Fibroblast of villous mesenchyme (primary cell): ENCODE results near the gene PICALM. TPM values are rescaled to one million over a fixed set of nuclear protein-coding genes. Genes with fewer than 3 reads are reported as not detected.

Source experiments
- DNase-seq: peaks from one replicate; pipeline ENCODE4 v3.0.0-alpha.2; 2010; ENCODE audit warnings: low read depth
- H3K4me3 ChIP-seq: 2 replicates; pipeline ENCODE4 v1.5.1; 2011; ENCODE audit warnings: low read depth, mild to moderate bottlenecking, low read length
- CTCF ChIP-seq: IDR thresholded peaks from 2 replicates; pipeline ENCODE4 v1.5.1; 2012; ENCODE audit warnings: low read depth, mild to moderate bottlenecking, low read length; ENCODE audit not compliant: insufficient read depth
- total RNA-seq: library from RNA; depleted of rRNA; stranded (reverse); fragments of >200 nt; gene quantifications from 2 replicates; pipeline ENCODE4 v1.2.3, GENCODE V29; 2012

The PICALM gene
- total RNA-seq, 1 donor = 388 TPM

- TF ChIP-seq CTCF = no peak
- DNase-seq = no peak
- no peak overlapping the region for H3K4me3 ChIP-seq
Observed at GRCh38 chr11:86040919-86041850, 27.7 kb downstream of the PICALM start.

DNA sequence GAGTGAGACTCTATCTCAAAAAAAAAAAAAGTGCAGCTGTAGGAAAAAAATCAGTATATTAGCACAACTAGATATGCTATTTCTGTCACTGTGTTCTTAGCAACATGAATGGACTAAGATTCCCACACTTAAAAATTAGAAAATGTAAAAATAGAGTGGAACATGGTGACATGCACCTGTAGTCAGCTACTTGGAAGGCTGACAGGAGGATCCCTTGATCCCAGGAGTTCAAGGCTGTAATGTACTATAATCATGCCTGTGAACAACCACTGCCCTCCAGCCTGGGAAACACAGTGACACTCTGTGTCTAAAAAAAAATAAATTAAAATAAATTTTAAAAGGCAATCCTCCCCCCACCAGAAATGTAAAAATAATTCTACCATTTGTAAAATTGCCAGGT lies 29.8 kb downstream of the PICALM start:
- DNase-seq = no peak
- no peak overlapping the region for H3K4me3 ChIP-seq
- no peak for TF ChIP-seq CTCF

DNA sequence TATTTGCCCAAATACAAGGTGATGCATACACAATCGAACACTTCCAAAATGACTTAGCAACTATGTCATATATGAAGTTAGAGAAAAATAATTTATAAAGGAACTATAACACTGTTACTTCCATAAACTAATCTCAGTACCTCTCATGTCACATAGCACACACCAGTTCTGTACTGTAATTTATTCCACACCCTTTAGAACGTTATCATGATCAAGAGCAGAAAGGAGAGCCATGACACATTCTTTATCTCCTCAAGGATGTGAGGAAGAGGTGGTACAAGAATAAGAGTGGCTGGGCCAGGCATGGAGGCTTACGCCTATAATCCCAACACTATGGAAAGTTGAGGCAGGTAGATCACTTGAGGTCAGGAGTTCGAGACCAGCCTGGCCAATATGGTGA lies 31.1 kb downstream of the PICALM start:
- no peak overlapping the region for H3K4me3 ChIP-seq
- no peak for DNase-seq
- no peak for TF ChIP-seq CTCF

DNA sequence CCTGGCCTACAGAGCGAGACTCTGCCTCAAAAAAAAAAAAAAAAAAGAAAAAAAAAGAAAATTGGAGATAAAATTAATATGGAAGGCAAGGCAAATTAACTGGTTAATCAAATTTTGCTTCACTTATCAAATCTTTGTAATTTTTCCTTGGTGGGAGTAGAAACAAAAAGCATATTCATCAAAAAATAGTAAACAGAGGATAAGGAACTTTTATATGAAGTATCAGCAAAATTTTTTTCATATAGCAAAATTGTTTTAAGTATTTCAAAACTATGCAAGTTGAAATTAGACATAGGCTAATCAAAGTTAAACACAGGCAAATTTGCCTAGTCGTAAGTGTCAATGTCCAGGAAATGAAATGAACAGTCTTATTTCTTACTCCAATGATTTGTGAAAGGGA lies 33.0 kb downstream of the PICALM start:
- TF ChIP-seq CTCF = no peak
- DNase-seq = no peak
- no peak overlapping the region for H3K4me3 ChIP-seq

- no peak overlapping the region for H3K4me3 ChIP-seq
- DNase-seq = no peak
- TF ChIP-seq CTCF = no peak
Observed at GRCh38 chr11:86035164-86035563, 33.7 kb downstream of the PICALM start.

DNA sequence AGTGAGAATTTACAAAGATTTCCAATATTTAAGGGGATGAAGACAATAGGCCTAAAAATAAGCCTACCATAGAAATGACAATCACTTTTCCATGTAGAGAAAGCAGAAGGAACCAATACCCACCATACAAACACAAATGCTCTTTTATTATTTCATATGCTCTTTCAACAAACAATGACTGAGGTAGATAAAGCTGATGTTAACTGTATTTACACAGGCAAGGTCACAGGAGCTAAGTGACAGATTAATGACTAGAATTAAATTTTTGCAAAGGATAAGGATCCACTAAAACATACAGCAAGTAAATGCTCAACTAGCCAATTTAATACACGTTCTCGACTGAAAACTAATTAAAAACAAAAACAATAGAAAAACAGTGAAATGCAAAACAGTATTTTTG lies 34.2 kb downstream of the PICALM start:
- no peak for TF ChIP-seq CTCF
- no peak for DNase-seq
- no peak overlapping the region for H3K4me3 ChIP-seq
